Limb (tissue), 2 donors: ENCODE results near the gene PPIL6.

Experiments used
- DNase-seq, 2 donors: peaks; one replicate each; pipeline ENCODE4 v3.0.0-alpha.2; 2016; ENCODE audit errors: extremely low spot score in 2 of 2

Gene PPIL6

DNA sequence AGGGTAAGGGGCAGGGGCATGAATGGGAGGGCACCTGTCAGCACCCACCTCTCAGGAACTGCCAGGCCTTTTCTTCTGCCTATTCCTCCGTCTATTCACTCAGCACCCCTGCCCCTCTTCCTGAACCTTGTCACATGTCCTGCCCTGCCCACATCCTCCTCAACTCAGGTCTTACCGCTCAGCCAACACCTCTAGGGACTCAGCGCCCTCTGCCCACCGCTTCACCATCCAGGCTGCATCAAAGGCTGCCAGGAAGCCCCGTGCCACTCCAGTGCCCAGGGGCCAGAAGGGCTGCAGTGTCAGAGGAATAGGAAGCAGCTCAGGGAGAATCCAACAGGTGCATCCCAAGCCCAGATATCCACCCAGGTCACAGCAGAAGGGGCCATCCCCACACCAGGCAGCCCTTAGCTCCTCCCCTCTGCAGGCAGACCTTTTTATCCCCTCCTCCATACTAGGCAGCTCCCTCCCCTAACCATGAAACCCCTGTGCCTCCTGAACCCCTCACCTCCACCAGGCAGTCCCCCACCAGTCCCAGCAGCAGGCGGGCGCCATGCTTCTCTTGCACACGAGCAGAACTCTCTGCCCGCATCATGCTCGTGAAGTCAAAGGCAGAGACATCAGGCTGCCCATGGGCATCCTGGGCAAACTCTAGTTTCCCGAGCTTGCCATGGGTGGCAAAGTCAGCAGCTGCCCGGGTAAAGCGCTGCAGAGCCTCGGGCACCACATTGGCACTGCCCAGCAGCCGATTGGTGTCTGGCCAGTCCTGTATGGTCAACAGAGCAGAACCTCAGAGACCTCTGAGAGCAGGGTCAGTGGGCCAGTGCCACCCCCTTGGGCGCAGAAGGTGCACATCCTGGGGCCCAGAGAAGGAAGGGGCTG is 9.6 kb upstream of the PPIL6 start:
- DNase-seq, result no peak

DNA sequence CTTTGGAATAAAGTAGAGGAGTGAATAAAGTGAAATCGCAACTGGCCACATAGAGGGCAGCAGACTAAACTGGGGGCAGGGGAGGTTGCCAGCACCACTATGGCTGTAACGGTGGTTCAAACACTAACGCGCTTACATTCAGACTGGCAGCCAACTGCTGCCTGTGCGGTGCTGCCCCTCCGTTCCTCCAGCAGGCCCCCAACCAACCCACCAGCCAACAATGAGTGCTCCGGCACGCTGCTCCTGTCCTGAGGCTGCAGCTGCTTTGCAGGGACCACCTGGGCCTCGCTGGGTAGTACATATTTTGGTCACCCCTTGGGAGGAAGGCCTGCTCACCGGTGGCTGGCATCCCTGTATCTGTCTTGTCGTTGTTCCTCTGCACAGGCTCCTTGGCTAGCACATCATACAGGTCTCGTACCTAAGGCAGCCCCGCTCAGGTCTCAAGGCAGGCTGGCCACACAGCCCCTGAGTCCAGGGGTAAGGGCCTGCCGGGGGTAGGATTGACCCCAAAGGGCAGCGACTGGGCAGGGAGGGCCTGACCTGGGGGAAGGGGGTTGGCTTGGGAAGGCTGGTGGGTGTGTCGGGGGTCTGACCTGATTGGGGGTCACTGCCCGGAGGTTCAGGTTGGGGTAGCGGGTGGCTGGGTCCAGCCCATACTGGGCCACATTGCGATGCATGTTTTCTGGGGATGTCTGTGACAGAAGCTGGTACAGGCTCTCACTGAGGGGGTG is 8.8 kb upstream of the PPIL6 start:
- DNase-seq, result no peak

DNA sequence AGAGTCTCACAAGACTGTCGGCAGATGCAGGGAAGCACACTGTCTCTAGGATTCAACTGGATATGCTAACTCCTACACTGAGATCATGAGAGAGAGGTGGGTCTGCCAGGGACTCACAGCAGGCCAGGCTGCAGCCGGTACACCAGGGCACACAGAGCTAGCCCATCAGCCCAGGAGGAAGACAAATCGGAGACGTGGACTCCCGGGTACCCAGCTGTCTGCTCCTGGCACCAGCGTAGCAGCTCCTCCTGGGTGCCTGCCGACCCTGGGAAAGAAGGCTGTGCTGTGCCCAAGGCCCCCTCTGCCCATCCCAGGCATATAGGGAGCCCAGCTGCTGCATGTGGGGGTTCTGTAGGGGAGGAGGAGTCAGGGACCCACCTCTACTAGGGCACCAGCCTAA is 8.2 kb upstream of the PPIL6 start:
- DNase-seq, result no peak

GRCh38 chr6:109447878-109448555 is 7.6 kb upstream of the PPIL6 start:
- no peak for DNase-seq

GRCh38 chr6:109447087-109447486 is 6.7 kb upstream of the PPIL6 start:
- no peak for DNase-seq

DNA sequence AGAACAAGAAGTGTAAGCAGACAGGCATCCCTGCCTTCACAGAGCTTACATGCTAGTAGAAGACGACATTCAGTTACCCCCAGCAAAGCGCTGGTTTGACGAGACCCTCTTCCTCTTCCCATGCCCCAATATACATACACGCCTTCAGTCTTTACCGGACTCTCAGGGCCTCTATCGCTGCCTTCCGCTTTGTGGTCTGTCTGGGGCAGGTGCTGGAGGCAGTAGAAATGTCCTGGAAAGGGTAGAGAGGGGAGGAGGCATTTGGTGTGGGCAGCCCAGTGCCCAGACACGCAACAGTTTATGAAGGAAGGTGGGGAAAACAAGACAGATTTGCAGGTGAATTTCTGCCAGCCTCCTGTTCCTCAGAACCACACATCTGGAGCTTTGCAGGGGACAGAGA is 6.1 kb upstream of the PPIL6 start:
- no peak for DNase-seq

GRCh38 chr6:109446072-109446471 is 5.6 kb upstream of the PPIL6 start:
- DNase-seq, result no peak

- no peak for DNase-seq
Measured at GRCh38 chr6:109445382-109445781, 5.0 kb upstream of the PPIL6 start.

DNA sequence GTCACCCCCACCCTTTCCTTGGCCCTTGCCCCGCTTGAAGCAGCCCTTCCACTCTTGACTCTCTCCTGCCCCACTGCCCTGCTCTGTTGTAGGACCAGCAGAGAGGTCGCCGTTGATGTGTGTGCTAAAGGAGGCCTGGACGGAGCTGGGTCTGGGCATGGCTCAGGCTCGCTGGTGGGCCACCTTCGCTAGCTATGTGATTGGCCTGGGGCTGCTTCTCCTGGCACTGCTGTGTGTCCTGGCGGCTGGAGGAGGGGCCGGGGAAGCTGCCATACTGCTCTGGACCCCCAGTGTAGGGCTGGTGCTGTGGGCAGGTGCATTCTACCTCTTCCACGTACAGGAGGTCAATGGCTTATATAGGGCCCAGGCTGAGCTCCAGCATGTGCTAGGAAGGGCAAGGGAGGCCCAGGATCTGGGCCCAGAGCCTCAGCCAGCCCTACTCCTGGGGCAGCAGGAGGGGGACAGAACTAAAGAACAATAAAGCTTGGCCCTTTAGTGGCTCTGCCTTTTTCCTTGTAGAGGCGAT is 3.1 kb upstream of the PPIL6 start:
- no peak for DNase-seq

DNA sequence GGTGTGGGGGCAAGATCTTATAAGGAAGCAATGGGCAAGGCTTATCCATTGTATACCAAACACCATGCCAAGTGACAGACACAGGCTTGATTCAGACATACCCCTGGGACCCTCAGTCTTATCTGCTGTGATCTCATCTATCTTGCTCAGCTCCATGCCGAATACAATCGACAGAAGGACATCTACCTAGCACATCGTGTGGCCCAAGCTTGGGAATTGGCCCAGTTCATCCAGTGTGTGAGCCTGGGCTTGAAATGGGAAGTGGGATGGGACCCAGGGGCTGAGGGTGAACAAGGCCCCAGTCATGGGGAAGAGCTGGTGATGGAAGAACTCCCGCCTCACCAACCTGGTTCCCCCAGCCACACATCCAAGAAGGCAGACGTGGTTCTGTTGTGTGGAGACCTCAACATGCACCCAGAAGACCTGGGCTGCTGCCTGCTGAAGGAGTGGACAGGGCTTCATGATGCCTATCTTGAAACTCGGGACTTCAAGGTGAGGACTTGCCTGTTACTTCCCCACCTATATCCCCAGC is 2.0 kb upstream of the PPIL6 start:
- no peak for DNase-seq

- DNase-seq, result peak; percentile 11 to 71
Measured at GRCh38 chr6:109441069-109441816, 815 bp upstream of the PPIL6 start.

- DNase-seq, result no peak
Measured at GRCh38 chr6:109436041-109436440, 4.4 kb downstream of the PPIL6 start.

- DNase-seq, result no peak
Measured at GRCh38 chr6:109434456-109434855, 6.0 kb downstream of the PPIL6 start.

GRCh38 chr6:109429496-109429895 is 10.9 kb downstream of the PPIL6 start:
- DNase-seq, result no peak

DNA sequence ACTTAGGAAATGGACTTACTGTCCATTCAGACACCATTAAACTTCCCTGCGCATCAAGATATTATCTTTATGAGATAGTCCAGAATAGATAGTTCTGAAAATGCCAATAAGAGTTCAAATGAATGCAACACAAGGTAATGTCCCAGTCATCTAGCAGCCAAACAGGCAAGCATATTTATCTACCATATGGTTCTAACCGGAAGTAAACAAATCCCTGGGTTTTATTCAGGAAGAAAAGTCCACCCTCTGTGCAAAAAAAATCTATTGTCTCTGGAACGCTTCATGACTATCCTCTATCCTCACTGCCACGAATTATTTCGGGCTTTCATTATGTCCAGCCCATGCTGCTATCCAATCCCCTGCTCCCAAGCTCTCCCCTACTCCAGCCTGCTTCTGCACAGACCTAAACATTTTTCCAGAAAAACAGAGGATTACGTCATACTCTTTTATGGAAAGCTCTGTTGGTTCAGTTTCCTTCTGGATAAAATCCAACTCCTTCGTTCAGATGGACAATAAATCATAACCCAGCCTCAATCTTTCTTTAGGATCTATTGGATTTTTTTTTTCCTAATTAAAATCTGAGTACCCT is 11.4 kb downstream of the PPIL6 start:
- peak in 1 of 2 donors; percentile 74 for DNase-seq

GRCh38 chr6:109424946-109425345 is 15.5 kb downstream of the PPIL6 start:
- DNase-seq, result no peak

GRCh38 chr6:109421184-109421583 is 19.2 kb downstream of the PPIL6 start:
- DNase-seq, result no peak

DNA sequence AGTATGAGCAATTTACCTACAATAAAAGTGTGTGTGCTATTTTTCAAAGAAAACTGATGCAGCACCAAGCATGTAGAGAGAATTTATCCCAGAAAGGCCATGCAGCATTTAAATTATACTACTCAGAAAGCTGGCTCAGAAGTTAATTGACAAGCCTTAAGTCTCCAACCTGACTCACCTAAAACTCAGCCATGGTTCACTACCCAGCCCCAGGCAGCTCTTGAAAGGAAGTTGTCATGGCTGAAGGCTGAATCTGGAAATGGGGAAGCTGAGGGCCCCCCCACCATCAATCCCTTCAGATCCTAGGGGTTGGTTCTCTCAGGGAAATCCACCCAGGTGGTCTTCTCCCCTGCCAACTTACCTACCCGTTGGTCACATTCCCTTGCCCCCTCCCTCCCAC is 19.7 kb downstream of the PPIL6 start:
- DNase-seq, result no peak

GRCh38 chr6:109417646-109418045 is 22.8 kb downstream of the PPIL6 start:
- DNase-seq, result no peak

GRCh38 chr6:109411034-109411433 is 29.4 kb downstream of the PPIL6 start:
- DNase-seq, result no peak

DNA sequence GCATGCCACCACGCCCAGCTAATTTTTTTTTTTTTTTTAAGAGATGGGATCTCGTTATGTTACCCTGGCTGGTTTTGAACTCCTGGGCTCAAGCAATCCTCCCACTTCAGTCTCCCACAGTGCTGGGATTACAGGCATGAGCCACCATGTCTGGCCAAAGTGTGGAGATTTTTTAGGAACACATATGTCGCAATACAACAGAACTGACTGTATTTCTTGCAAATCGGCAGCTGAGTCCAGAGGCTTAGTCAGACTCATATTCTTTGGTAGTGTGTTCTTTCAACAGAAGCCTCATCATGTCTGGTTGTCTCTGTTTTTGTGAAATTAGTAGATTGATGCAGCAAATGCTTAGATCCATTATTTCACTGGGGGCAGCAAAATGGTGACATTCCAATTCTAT is 34.2 kb downstream of the PPIL6 start:
- DNase-seq, result no peak
